GM18505 (cell line): ENCODE measurements around the gene MEGF11.
"Not testable (repeated sequence)": the region's sequence is repeated elsewhere in the genome, so short reads cannot be mapped to it uniquely, and the experiment has no call there.

Experiments used
- ATAC-seq: cut with Tn5 transposase; IDR thresholded peaks from one replicate; pipeline ENCODE4 v1.9.1; 2021; ENCODE audit not compliant: unreplicated experiment
- POLR2A ChIP-seq: IDR thresholded peaks from 4 replicates; pipeline ENCODE4 v1.6.1; 2011; ENCODE audit warnings: borderline replicate concordance; ENCODE audit not compliant: insufficient read depth, insufficient read length; ENCODE audit errors: extremely low read depth

Gene MEGF11

GRCh38 chr15:65990298-65990981, 263.1 kb downstream of the MEGF11 start:
- no peak for TF ChIP-seq POLR2A
- no peak for ATAC-seq

GRCh38 chr15:65987100-65987499, 266.4 kb downstream of the MEGF11 start:
- TF ChIP-seq POLR2A = no peak
- no peak for ATAC-seq

- no peak for ATAC-seq
- TF ChIP-seq POLR2A = no peak
Observed at GRCh38 chr15:65986416-65986815, 267.1 kb downstream of the MEGF11 start.

- ATAC-seq = no peak
- TF ChIP-seq POLR2A = no peak
Observed at GRCh38 chr15:65985387-65985786, 268.2 kb downstream of the MEGF11 start.

- no peak for TF ChIP-seq POLR2A
- no peak for ATAC-seq
Observed at GRCh38 chr15:65982627-65983322, 270.8 kb downstream of the MEGF11 start.

- TF ChIP-seq POLR2A = no peak
- peak; percentile 61 for ATAC-seq
Observed at GRCh38 chr15:65981837-65982626, 271.5 kb downstream of the MEGF11 start.

GRCh38 chr15:65980824-65981456, 272.6 kb downstream of the MEGF11 start:
- TF ChIP-seq POLR2A = no peak
- ATAC-seq = no peak

GRCh38 chr15:65979837-65980236, 273.7 kb downstream of the MEGF11 start:
- ATAC-seq = no peak
- TF ChIP-seq POLR2A = no peak

- no peak for TF ChIP-seq POLR2A
- no peak for ATAC-seq
Observed at GRCh38 chr15:65979316-65979715, 274.2 kb downstream of the MEGF11 start.

GRCh38 chr15:65978110-65978509, 275.4 kb downstream of the MEGF11 start:
- ATAC-seq = no peak
- no peak for TF ChIP-seq POLR2A

- not testable (repeated sequence) for ATAC-seq
Observed at GRCh38 chr15:65976196-65976595, 277.4 kb downstream of the MEGF11 start.

- no peak for TF ChIP-seq POLR2A
- ATAC-seq = no peak
Observed at GRCh38 chr15:65971741-65971995, 281.9 kb downstream of the MEGF11 start.

- ATAC-seq = no peak
- TF ChIP-seq POLR2A = no peak
Observed at GRCh38 chr15:65970937-65971740, 282.4 kb downstream of the MEGF11 start.
